Activated CD8-positive, alpha-beta memory T cell treated with anti-CD3 and anti-CD28 coated beads, Interleukin-2, amount 50 U/mL, for 48 hours (primary cell): ENCODE data around the gene BMP8B.
"Not testable (repeated sequence)": the region's sequence is repeated elsewhere in the genome, so short reads cannot be mapped to it uniquely, and the experiment has no call there.

Experiments
- DNase-seq: peaks from one replicate; pipeline ENCODE4 v3.0.0-alpha.2; 2020

BMP8B gene

DNA sequence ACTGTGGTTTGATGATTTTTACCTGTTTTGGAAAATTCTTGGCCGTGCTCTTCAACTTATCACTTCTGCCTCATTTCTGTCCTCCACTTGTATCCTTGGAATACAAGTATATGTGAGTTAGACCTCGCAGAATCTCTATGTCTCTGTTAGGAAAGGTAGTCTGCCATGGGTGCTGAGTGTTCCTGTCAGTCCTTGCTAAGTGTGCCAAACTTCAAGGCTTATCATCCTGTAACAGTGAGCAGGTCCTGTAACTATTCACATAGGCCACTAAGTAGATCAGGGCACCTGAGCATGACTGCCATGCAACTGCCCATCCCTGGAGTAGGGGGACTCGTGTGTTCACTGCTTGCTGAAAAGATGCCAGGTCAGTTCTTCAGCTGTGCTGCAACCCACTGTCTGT is 24.2 kb upstream of the BMP8B start:
- no peak for DNase-seq

DNA sequence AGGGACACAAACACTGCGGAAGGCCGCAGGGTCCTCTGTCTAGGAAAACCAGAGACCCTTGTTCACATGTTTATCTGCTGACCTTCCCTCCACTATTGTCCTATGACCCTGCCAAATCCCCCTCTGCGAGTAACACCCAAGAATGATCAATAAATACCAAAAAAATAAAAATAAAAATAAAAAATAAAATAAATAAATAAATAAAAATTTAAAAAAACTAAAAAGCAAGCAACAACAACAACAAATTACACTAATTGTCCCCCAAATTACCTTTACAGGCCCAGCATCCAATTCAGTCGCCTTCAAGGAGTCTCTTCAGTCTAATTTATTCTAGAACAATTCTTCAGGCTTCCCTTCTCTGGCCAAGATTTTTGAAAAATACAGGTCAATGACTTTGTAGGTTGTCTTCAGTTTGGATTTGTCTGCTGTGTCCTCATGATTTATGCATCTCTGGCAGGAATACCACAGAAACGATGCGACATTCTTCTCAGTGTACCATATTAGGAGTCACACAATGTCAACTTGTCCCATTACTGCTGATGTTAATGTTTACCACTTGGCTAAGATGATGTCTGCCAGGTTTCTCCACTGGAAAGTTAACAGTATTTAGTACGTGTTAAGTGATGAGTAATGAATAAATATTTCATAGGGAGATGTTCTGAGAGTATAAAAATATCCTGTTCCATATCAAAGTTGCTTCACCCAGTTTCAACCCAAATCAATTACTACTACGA is 20.3 kb upstream of the BMP8B start:
- DNase-seq = no peak

- DNase-seq = no peak
Observed at GRCh38 chr1:39805385-39805784, 16.7 kb upstream of the BMP8B start.

GRCh38 chr1:39802496-39803260 is 14.0 kb upstream of the BMP8B start:
- DNase-seq = no peak

GRCh38 chr1:39800471-39800835 is 11.8 kb upstream of the BMP8B start:
- DNase-seq = no peak

DNA sequence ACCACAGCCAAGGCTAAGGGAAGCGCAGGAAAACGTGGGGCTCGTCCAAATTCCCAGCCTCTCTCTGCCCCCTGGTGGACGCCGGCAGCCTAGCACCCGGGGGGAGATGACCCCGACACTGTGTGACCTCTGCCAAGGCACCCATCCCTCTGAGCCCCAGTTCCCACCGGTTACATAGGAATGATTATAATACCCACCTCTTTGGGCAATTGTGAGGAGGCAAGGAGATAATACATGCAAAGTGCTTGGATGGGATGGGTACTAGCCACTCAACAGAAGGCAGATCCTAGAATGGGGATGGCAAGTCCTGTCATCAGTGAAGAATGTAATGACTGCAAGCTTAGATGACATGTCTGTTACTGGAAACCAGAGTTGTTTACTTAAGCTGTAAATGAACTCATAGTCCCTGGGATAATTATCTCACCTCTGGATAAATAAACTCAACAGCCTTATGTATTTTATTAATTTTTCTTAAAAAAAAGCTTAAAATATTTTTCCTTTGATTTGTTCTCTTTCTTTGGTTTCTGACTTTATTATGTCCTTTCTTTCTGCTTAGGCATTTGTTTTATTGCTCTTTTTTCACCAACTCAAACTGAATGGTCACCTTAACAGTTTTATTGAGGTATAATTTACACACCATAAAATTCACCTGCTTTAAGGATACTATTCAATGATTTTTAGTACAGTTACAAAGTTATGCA is 11.3 kb upstream of the BMP8B start:
- peak; percentile 89 for DNase-seq

GRCh38 chr1:39798859-39799769 is 10.4 kb upstream of the BMP8B start:
- DNase-seq = peak; percentile 85

DNA sequence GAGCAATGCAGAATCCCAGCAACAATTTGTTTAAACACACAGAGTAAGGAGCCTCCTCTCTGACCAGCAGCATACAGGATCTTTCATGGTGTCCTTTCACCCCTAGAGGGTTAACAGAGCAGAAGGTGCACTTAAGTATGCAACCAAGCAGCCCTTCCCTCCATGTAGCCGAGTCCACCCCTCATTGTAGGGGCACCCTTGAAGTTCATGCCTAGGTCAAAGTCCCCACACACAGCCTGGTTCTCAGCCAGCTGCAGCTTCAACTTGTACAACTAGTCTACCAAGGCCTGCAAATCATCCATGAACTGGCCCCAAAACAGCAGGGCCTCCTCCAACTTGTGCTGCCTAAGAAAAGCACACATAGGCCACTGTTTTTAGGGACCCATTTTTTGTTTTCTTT is 7.0 kb upstream of the BMP8B start:
- no peak for DNase-seq

DNA sequence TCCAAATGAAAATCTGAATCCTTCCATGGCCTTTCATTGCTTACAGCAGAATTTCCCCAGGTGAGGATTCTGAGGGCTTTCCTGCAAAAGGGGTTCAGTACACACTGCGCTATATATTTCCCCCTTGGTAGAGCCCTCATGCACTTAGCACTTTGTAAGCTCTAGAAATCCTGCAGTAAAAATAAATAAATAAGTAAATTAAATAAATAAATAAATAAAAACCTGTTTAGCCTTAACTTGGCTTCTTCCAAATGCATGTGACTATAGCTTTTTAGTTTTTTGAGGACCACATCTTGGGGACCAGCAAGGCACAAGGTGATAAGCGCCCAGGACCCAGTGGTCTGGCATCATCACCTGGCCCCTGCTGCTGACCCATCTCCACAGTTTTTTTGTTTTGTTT is 3.2 kb upstream of the BMP8B start:
- no peak for DNase-seq

DNA sequence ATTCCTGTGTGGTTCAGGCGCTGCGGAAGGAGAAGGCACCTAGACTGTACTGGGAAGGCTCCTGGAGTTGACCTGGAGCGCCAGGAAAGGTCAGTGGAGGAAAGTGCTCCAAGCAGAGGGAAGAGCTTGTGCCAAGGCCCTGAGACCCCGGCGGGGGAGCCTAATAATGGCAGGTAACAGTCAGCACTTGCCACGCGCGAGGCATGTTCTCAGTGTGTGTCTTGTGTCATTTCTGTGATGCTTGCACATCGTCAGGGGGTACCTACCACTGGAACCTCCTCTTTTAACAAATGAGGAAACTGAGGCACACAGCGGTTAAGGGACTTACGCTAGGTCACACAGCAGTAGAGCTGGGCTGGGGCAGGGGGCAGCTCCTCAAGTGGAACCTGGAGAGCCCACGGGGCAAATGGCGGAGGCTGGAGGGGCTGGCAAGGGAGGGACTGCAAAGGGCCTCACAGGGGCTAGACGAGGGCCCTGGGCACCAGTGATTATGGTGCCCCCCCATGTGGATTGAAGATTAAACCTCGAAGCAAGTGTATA is 976 bp upstream of the BMP8B start:
- no peak for DNase-seq

DNA sequence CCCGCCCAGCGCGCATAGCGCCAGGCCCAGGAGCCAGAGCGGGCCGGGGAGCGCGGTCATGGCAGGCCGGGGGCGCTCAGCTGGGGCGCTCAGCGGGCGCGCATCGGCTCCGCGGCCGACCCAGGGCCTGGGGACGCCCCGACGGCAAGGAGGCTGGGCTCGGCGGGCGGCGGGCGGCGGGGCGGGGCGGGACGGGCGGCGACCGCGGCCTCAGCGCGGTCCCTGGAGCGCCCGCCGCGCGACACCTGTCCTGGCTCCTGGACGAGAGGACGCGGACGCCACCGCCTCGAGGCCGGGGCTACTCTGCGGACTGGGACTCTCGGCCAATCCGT is 273 bp downstream of the BMP8B start:
- DNase-seq = no peak

DNA sequence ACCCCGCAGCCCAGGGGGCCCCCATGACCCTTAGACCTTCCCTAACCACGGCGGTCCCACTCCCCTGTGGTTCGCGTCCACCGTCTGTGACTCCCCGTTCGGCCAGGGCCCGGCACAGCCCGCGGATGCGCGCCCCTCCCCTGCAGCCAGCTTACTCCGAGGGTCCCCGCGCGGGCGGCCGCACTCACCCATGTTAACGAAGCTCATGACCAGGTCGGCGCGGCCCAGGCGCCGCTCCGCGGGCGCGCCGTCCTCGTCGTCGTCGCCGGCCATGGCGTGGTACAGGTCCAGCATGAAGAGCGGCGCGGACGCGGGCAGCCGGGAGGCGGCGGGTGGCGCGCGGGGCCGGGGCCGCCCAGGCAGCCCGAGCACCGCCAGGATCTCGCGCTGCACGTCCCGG is 701 bp downstream of the BMP8B start:
- not testable (repeated sequence) for DNase-seq

DNA sequence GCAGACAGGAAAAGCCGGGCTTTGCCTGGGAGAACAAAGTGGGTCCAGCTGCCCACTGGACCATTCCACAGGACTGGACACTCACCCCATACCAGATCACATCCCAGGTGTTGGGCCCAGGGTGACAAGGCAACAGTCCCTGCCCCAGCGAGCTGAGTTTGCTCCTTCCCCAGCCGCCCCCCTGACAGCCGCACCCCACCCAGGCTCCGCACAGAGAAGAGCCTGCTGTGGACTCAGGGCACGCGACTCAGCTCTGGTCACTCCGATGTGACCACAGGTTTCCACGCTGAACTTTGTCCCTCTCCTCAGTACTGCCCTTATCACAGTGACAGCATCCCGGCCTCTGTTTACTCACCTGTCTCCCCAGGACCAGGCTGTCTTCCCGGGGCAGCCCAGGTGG is 1.2 kb downstream of the BMP8B start:
- DNase-seq = no peak

GRCh38 chr1:39787108-39787375 is 1.6 kb downstream of the BMP8B start:
- not testable (repeated sequence) for DNase-seq

GRCh38 chr1:39786303-39787107 is 2.2 kb downstream of the BMP8B start:
- DNase-seq = not testable (repeated sequence)

- DNase-seq = not testable (repeated sequence)
Observed at GRCh38 chr1:39782685-39783084, 6.0 kb downstream of the BMP8B start.

- no peak for DNase-seq
Observed at GRCh38 chr1:39782103-39782502, 6.6 kb downstream of the BMP8B start.

GRCh38 chr1:39781349-39781715 is 7.3 kb downstream of the BMP8B start:
- DNase-seq = no peak

DNA sequence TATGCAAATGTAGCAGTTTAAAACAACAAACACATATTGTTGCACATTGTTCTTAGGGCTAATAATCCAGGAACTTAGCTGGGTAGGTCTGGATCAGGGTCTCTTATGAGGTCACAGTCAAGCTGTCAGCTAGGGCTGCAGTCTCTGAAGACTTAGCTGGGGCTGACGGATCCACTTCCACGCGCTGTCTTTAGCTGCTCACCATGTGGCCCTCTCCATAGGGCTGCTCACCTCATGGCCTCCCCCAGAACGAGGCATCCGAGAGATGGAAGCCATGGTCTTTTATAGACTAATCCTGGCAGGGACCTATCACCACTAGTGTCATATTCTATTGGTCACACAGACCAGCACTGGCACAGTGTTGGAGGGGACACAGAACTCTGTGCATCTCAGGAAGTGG is 8.8 kb downstream of the BMP8B start:
- DNase-seq = no peak

DNA sequence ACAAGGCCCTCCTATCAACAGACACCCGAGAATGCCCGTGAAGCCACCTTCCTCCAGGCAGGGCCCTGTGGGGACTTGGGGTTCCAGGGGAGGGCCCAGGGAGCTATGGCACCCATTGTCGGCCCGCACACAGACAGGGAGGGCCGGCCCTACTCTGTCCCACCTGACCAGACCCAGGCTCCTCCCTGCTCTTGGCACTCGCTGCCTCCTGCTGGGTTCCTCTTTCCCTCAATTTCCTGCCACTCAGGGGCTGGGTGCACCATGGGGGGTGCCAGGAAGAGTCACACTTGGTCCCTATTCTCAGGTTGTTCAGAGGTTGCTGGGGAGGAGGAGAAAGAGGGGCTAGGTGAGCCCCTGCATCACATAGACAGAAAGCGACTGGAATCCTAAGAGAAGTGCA is 9.5 kb downstream of the BMP8B start:
- DNase-seq = no peak

GRCh38 chr1:39778463-39779099 is 10.1 kb downstream of the BMP8B start:
- DNase-seq = not testable (repeated sequence)

DNA sequence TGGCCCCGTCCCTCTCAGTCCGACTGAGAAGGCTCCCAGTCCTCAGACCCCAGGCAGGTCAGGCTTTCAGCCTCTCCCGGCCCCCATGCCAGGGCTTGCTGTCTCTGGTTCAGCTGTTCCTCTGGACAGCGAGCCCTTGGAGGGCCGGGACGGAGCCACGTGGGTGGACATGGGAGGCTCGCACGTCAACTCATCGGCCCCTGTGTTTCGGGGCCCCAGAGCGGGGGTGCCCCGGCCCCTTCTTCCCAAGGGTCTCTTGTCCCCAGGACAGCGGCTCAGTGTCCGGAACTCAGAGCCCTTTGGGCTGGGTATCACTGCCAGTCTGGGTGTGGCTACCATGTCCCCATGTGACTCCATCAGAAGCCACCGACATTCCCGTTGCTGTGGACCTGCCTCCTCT is 10.8 kb downstream of the BMP8B start:
- not testable (repeated sequence) for DNase-seq
